Activated T-cell treated with anti-CD3 and anti-CD28 coated beads, Interleukin-2, amount 50 U/mL, for 24 hours (primary cell): ENCODE results near the gene GDE1.
A peak's percentile ranks its signal among the peaks of the same experiment; 100 is the strongest.
"Not testable (repeated sequence)": the region's sequence is repeated elsewhere in the genome, so short reads cannot be mapped to it uniquely, and the experiment has no call there.

ENCODE experiments used
- DNase-seq: peaks from one replicate; pipeline ENCODE4 v3.0.0-alpha.2; 2020
- H3K27ac Mint-ChIP-seq: 2 replicates; pipeline ENCODE4 v1.8.0; 2020; ENCODE audit warnings: mild to moderate bottlenecking, mixed read lengths
- H3K27me3 Mint-ChIP-seq: 2 replicates; pipeline ENCODE4 v1.8.0; 2020; ENCODE audit warnings: mixed read lengths
- H3K36me3 Mint-ChIP-seq: 2 replicates; pipeline ENCODE4 v1.8.0; 2020; ENCODE audit warnings: low read depth, mixed read lengths
- H3K4me1 Mint-ChIP-seq: 2 replicates; pipeline ENCODE4 v1.8.0; 2020; ENCODE audit warnings: low read depth, mixed read lengths
- H3K4me3 Mint-ChIP-seq: 2 replicates; pipeline ENCODE4 v1.8.0; 2020; ENCODE audit warnings: mild to moderate bottlenecking, moderate library complexity, mixed read lengths
- H3K9me3 Mint-ChIP-seq: 2 replicates; pipeline ENCODE4 v1.8.0; 2020; ENCODE audit warnings: mixed read lengths

The GDE1 gene, protein sequence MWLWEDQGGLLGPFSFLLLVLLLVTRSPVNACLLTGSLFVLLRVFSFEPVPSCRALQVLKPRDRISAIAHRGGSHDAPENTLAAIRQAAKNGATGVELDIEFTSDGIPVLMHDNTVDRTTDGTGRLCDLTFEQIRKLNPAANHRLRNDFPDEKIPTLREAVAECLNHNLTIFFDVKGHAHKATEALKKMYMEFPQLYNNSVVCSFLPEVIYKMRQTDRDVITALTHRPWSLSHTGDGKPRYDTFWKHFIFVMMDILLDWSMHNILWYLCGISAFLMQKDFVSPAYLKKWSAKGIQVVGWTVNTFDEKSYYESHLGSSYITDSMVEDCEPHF

DNA sequence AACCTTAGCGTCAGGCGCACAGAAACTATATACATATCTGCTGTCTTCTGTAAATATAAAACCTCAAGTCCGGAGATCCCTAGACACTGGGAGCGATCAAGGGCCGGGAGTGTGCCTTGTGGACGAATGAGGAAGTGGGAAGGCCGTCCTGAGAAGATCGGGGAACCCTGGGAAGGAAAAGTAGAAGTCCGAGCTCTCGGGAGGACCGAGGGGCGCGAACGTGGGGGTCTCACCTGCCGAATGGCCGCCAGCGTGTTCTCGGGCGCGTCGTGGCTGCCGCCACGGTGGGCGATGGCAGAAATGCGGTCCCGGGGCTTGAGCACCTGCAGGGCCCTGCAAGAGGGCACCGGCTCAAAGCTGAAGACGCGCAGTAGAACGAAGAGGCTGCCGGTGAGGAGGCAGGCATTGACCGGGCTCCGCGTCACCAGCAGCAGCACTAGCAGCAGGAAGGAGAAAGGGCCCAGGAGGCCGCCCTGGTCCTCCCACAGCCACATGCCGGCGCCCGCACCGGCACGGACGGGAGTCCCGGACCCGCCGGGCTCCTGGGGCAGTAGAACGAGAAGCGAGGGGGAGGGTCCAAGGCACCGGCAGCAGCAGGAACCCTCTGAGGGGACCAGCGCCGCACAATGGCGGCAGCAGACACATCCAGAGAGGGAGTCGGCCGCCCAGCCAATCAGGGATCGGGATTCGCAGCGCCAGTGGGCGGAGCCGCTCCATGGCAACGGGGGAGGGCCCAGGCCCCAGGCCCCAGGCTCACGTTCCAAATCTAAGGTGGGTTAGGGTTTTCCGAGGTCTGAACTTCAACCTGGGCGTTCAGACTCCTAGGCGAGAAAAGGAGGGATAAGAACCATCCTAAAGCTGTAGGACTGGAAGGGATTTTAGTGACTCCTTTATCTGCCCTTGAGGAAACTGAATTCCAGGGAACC is at the start of gene GDE1:
TSS of gene GDE1 (minus strand) at position 628 of the 926 bp plus-strand sequence. CDS start at position 494, 134 bp downstream.
- H3K4me1 Mint-ChIP-seq: peaks cover 61% of the 10 kb centered on the region

GRCh38 chr16:19567560-19567959 is 45.7 kb upstream of the GDE1 start:
- Mint-ChIP-seq H3K4me1 (no peaks in the 10 kb centered on the region), H3K27ac (no peak overlapping the region), H3K36me3 (peaks cover 74% of the 10 kb centered on the region), H3K9me3 (no peaks in the 10 kb centered on the region), H3K27me3 (no peaks in the 10 kb centered on the region), H3K4me3 (no peak overlapping the region)
- no peak for DNase-seq

More for the DNA sequence above, at the start of gene GDE1:
- peaks cover 41% of the 10 kb centered on the region for H3K36me3 Mint-ChIP-seq
- no peaks in the 10 kb centered on the region for H3K27me3 Mint-ChIP-seq
- H3K27ac Mint-ChIP-seq: peak within 1 kb of the TSS; percentile 92
- peak within 1 kb of the TSS; percentile 92 for H3K4me3 Mint-ChIP-seq
- DNase-seq: peak; percentile 96
- H3K9me3 Mint-ChIP-seq: no peaks in the 10 kb centered on the region

DNA sequence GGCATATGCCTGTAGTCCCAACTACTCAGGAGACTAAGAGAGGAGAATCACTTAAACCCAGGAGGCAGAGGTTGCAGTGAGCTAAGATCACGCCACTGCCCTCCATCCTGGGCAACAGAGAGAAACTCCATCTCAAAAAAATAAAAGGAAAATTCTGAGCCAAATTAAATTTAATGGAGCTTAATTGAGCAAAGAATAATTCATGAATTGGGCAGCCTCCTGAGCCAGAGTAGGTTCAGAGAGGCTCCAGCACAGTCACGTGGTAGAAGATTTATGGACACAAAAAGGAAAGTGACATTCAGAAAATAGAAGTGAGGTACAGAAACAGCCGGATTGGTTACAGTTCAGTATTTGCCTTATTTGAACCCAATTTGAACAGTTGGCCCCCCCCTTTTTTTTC is 44.5 kb upstream of the GDE1 start:
- Mint-ChIP-seq H3K27ac (no peak overlapping the region), H3K9me3 (no peaks in the 10 kb centered on the region), H3K27me3 (no peaks in the 10 kb centered on the region), H3K4me3 (no peak overlapping the region), H3K36me3 (peaks cover 63% of the 10 kb centered on the region), H3K4me1 (no peaks in the 10 kb centered on the region)
- DNase-seq: no peak

- H3K9me3 Mint-ChIP-seq: no peaks in the 10 kb centered on the region
- H3K27me3 Mint-ChIP-seq: no peaks in the 10 kb centered on the region
- H3K27ac Mint-ChIP-seq: no peak overlapping the region
- no peak for DNase-seq
- no peaks in the 10 kb centered on the region for H3K4me1 Mint-ChIP-seq
- peaks cover 43% of the 10 kb centered on the region for H3K36me3 Mint-ChIP-seq
- H3K4me3 Mint-ChIP-seq: no peak overlapping the region
These were observed 41.5 kb upstream of the GDE1 start for GRCh38 chr16:19563377-19563776.

DNA sequence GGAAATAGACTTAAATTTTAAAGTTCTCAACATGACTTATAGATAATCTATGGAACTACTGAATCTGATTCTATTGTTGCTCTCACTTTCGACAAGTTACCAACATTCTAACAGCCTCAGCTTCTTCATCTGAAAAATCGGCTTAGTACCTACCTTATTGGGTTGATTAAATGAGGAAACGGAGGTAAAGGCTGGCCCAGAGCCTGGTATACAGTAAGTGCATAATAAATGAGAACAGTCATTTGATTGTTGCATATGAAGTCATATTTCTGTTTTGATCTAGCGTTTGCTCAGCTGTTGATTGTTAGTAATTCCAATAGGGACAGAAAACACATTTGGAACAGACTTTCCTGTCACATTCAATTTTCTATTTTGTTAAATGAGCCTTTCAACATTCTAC is 38.2 kb upstream of the GDE1 start:
- H3K36me3 Mint-ChIP-seq: peaks cover 22% of the 10 kb centered on the region
- H3K4me1 Mint-ChIP-seq: peaks cover 11% of the 10 kb centered on the region
- DNase-seq: no peak
- no peaks in the 10 kb centered on the region for H3K9me3 Mint-ChIP-seq
- H3K4me3 Mint-ChIP-seq: no peak overlapping the region
- H3K27me3 Mint-ChIP-seq: no peaks in the 10 kb centered on the region
- no peak overlapping the region for H3K27ac Mint-ChIP-seq

DNA sequence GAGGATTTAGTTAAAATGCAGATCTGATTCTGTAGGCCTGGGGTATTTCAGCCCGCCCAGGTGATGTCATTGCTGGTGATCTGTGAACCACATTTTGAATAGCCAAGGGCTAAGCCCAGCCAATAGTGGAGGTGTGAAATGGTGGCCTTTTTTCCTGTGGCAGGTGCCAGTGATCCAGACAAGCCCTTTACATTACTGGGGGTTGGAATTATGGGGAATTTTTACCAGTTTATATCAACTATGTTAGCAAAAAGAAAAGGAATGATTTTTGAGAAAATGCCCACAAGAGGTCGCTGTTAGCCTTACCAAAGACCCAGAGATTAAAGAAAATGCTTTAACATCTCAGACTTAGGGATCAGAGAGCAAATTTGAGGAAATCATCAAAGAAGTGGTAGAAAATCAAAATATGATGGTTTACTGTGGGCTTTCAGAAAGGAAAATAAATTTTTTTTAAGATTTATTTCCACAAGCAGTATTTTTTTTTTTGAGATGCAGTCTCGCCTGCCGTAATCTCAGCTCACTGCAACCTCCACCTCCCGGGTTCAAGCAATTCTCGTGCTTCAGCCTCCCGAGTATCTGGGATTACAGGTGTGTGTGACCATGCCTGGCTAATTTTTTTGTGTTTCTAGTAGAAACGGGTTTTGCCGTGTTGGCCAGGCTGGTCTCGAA is 37.5 kb upstream of the GDE1 start:
- no peak overlapping the region for H3K4me3 Mint-ChIP-seq
- peaks cover 15% of the 10 kb centered on the region for H3K4me1 Mint-ChIP-seq
- peak; percentile 35 for DNase-seq
- no peaks in the 10 kb centered on the region for H3K9me3 Mint-ChIP-seq
- no peaks in the 10 kb centered on the region for H3K27me3 Mint-ChIP-seq
- peaks cover 19% of the 10 kb centered on the region for H3K36me3 Mint-ChIP-seq
- no peak overlapping the region for H3K27ac Mint-ChIP-seq

DNA sequence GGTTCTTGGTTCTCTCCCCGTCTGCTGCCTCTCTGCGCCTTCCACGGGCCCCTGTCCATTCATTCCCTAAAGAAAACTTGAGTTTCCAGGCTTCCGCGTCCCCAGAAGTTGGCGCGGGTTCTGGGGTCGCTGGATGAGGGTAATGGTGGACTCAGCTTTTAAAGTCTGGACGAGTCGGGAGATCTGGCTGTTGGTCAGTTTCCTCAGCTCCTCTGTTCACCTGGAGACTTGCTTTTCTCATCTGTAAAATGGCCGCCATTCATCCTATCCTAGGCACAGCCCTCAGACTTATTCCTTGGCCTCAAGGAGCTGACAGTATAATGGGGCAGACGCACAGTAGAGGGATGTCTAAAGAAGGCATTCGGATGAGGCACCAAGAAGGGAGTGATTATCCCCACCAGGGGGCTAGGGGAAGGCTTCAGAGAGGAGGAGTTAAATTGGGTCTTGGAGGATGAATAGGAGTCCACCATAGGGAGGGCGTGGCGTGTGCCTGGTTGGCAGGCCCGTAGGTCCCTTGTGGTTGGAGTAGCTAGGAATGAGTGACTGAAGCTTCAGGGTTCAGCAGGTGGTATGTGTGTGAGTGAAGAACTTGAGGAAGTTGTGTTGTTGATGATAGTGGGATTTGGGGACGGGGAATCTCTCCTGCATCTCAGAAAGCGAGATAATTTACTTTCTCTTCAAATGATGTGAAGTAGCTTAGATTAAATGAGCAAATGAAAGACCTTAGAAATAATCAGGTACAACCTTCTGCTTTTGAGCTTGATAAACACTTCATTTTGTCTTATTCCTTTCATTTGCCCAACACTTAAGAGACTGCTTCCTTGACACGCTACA is 34.3 kb upstream of the GDE1 start:
- H3K4me1 Mint-ChIP-seq: peaks cover 24% of the 10 kb centered on the region
- peak overlapping the region; percentile 92 for H3K27ac Mint-ChIP-seq
- H3K36me3 Mint-ChIP-seq: peaks cover 37% of the 10 kb centered on the region
- H3K4me3 Mint-ChIP-seq: peak overlapping the region; percentile 87
- H3K27me3 Mint-ChIP-seq: no peaks in the 10 kb centered on the region
- no peaks in the 10 kb centered on the region for H3K9me3 Mint-ChIP-seq
- no peak for DNase-seq

- Mint-ChIP-seq H3K36me3 (peaks cover 43% of the 10 kb centered on the region), H3K27ac (peak within 1 kb of the TSS; percentile 92), H3K4me1 (peaks cover 24% of the 10 kb centered on the region), H3K4me3 (peak within 1 kb of the TSS; percentile 87), H3K9me3 (no peaks in the 10 kb centered on the region), H3K27me3 (no peaks in the 10 kb centered on the region)
- peak; percentile 98 for DNase-seq
These were observed 33.5 kb upstream of the GDE1 start, which contains the start of gene VPS35L for GRCh38 chr16:19555186-19555937. TSS of gene VPS35L (plus strand) at chr16:19555703. CDS start at chr16:19555730, 27 bp downstream.

- peaks cover 13% of the 10 kb centered on the region for H3K4me1 Mint-ChIP-seq
- H3K36me3 Mint-ChIP-seq: peaks cover 78% of the 10 kb centered on the region
- no peak overlapping the region for H3K4me3 Mint-ChIP-seq
- H3K27me3 Mint-ChIP-seq: no peaks in the 10 kb centered on the region
- no peaks in the 10 kb centered on the region for H3K9me3 Mint-ChIP-seq
- DNase-seq: no peak
- H3K27ac Mint-ChIP-seq: no peak overlapping the region
These were observed 27.8 kb upstream of the GDE1 start for GRCh38 chr16:19549673-19550072.

GRCh38 chr16:19548144-19548543 is 26.2 kb upstream of the GDE1 start:
- H3K9me3 Mint-ChIP-seq: no peaks in the 10 kb centered on the region
- H3K4me1 Mint-ChIP-seq: peaks cover 4% of the 10 kb centered on the region
- no peaks in the 10 kb centered on the region for H3K27me3 Mint-ChIP-seq
- no peak for DNase-seq
- peaks cover 87% of the 10 kb centered on the region for H3K36me3 Mint-ChIP-seq
- no peak overlapping the region for H3K4me3 Mint-ChIP-seq
- no peak overlapping the region for H3K27ac Mint-ChIP-seq

GRCh38 chr16:19543278-19543996 is 21.5 kb upstream of the GDE1 start:
- not testable (repeated sequence) for DNase-seq, H3K4me3 Mint-ChIP-seq, H3K4me1 Mint-ChIP-seq, H3K9me3 Mint-ChIP-seq, H3K27ac Mint-ChIP-seq, H3K27me3 Mint-ChIP-seq
- peaks cover 88% of the 10 kb centered on the region for H3K36me3 Mint-ChIP-seq

- DNase-seq: no peak
- Mint-ChIP-seq H3K27me3 (no peaks in the 10 kb centered on the region), H3K27ac (no peak overlapping the region), H3K9me3 (no peaks in the 10 kb centered on the region), H3K36me3 (peaks cover 88% of the 10 kb centered on the region), H3K4me3 (no peak overlapping the region), H3K4me1 (no peaks in the 10 kb centered on the region)
These were observed 20.4 kb upstream of the GDE1 start for GRCh38 chr16:19542138-19542821.
